Mononuclear cell (primary cell): ENCODE data around the gene ABCA7. TPM values are rescaled to one million over a fixed set of nuclear protein-coding genes. Genes with fewer than 3 reads are reported as not detected.

ENCODE experiments used
- H3K27me3 ChIP-seq: 2 replicates; pipeline ENCODE4 v1.6.0; 2011; ENCODE audit warnings: low read length, control low read depth; ENCODE audit not compliant: insufficient read depth
- H3K4me1 ChIP-seq: 2 replicates; pipeline ENCODE4 v1.5.1; 2011; ENCODE audit warnings: mild to moderate bottlenecking, low read length, control low read depth; ENCODE audit not compliant: insufficient read depth
- H3K4me3 ChIP-seq: 2 replicates; pipeline ENCODE4 v1.5.1; 2011; ENCODE audit warnings: mild to moderate bottlenecking, low read length, moderate library complexity
- H3K9me3 ChIP-seq: 2 replicates; pipeline ENCODE4 v1.5.1; 2011; ENCODE audit warnings: low read depth, mild to moderate bottlenecking, control low read depth, low read length
- total RNA-seq: library from RNA; depleted of rRNA; stranded (reverse); fragments of >200 nt; gene quantifications from one replicate; pipeline ENCODE4 v1.2.3, GENCODE V29; 2012

The ABCA7 gene
- total RNA-seq, 1 donor: 28.2 TPM

DNA sequence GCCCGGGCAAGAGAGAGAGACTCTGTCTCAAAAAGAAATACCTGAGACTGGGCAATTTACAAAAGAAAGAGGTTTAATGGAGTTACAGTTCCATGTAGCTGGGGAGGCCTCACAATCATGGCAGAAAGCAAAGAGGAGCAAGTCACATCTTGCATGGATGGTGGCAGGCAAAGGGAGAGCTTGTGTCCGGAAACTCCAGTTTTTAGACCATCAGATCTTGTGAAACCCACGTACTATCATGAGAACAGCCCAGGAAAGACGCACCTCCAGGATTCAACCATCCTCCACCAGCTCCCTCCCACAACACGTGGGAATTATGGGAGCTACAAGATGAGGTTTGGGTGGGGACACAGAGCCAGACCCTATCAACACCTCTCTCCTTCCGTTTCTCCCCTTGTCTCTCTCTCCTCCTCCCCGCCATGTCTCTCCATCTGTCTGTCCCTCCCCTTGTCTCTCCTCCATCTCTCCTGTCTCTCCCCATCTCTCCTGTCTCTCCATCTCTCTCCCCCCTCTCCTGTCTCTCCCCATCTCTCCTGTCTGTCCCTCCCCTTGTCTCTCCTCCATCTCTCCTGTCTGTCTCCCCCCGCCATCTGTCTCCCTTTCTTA, 45.2 kb downstream of the ABCA7 start:
- Histone ChIP-seq H3K27me3 (no peaks in the 10 kb centered on the region), H3K4me1 (peaks cover 87% of the 10 kb centered on the region), H3K9me3 (no peaks in the 10 kb centered on the region), H3K4me3 (no peak overlapping the region)

DNA sequence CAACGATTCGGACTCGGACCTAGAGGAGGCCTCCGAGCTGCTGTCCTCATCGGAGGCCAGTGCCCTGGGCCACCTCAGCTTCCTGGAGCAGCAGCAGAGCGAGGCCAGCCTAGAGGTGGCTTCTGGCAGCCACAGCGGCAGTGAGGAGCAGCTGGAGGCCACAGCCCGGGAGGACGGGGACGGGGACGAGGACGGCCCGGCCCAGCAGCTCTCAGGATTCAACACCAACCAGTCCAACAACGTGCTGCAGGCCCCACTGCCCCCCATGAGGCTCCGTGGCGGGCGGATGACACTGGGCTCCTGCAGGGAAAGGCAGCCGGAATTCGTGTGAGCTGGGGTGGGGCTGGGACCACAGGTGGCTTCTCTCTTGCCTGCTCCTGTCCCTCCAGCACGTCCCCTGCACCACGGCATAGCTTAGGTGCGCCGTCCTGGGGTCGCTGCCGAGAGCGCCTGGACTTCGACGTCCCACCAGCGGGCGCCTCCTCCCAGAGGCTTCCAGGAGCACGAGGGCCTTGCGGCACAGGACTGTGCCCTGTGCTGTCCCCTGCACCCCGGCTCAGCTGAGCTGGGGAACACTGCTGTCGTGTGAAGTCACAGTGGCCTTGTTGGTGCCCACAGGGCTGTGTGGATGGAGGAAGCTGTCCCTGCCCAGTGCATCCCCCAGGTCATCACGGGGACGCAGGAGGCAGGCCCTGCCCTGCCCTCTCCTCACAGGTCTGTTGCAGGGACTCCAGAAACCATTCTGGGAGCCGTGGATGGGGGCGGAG, 46.0 kb downstream of the ABCA7 start:
- no peaks in the 10 kb centered on the region for H3K27me3 ChIP-seq
- peaks cover 84% of the 10 kb centered on the region for H3K4me1 ChIP-seq
- H3K4me3 ChIP-seq: no peak overlapping the region
- H3K9me3 ChIP-seq: no peaks in the 10 kb centered on the region

DNA sequence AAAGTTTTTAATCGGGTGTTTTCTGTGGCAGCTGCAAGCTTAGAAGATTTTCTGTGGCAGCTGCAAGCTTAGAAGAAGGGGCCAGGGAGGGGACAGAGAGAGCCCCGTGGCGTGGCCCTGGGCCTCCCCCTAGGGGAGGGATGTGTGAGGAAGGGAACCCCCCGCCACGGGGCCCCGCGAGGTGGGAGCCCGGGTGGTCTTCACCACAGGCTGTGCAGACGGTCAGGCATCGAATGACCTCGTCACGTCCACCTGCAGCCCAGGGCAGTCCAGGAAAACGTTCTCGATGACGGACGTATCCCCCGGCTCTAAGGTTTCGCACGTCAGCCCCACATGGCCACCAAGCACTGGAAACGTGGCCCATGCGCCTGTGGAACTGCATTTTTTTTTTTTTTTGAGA, 46.7 kb downstream of the ABCA7 start:
- Histone ChIP-seq H3K27me3 (no peaks in the 10 kb centered on the region), H3K4me1 (peaks cover 80% of the 10 kb centered on the region), H3K9me3 (no peaks in the 10 kb centered on the region), H3K4me3 (no peak overlapping the region)

DNA sequence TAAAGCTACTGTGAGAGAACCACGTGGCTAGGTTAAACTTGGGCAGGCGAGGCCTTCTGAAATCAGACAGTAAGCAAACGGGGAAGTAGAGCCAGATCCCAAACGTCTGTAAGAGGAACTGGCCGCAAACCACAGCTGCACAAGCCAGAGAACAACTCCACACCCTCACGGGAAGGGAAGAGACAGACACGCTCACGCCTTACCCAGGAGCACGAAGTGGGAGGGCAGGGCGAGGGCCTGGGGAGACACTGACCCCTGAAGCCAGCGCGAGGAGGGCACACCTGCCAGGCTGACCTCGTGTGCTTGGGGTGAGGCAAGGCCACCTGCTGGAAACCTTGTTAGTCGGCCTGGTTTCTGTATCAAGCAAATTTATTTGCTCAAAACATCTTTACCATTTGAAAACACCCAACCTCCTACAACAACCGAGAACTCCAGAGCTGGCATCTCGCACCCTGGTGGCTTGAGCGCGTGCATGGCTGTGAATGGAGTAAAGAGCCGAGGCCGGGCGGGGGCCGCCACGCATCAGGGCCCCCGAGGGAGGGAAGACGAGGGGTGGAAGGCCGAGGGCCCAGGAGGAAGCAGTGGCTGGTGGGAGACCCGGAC, 48.0 kb downstream of the ABCA7 start:
- H3K4me3 ChIP-seq: no peak overlapping the region
- no peaks in the 10 kb centered on the region for H3K9me3 ChIP-seq
- H3K27me3 ChIP-seq: no peaks in the 10 kb centered on the region
- H3K4me1 ChIP-seq: peaks cover 70% of the 10 kb centered on the region

DNA sequence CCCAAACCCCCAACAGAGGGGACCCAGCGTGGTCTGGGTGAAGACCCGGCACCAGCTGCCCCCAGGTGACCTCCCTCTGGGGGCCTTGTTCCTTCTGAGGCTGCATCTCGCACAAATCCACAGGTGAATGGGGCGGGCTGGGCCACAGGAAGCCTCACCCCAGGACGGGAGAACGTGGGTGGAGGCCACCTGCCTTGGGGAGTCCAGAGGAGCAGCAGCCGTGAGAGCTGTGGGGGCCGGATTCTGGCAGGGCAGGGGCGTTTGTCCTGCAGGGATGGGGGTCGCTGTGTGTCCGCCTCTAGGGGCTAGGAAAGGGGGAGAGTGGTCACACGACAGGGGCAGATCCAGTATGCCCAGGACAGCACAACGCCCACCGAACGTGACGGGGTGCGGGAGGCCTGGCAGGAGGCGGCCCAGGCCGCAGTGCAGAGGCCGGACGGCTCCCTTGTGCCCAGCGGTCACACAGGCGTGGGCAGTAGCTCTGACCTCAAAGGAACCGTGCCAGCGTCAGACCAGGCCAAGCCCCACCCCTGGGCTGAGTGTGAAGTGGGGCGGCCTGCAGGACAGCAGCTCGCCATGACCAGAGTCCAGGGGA, 48.6 kb downstream of the ABCA7 start:
- H3K27me3 ChIP-seq: no peaks in the 10 kb centered on the region

DNA sequence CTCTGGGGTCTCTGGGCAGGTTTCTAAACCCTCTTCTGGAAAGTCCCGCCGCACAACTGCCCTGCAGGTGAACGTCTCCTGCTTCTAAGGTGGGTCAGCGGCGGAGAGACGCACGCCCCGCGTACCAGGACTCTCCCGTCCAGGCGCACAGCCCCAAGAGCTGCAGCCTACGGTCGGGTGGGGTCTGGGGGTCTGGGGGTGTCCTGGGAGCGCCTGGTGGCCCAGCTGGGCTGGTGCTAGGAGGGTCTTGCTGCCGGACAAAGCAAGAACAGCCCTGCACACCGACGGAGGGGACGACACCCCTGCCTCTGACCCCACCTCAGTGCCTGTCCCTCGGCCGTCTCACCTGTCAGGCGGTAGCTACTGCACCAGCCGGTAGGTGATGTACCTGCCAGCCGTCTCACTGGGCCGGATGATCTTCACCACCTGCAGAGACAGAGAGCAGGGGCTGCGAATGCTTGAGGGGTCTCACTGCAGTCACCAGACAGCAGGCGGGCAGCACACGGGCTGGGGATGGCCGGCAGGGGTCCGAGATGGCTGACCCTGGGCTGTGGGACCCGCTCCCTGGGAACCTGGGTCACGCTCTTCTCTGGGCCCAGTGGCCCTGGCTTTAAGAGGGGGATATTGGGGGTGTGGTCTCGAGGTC, 49.3 kb downstream of the ABCA7 start:
- H3K4me3 ChIP-seq: no peak overlapping the region
- H3K4me1 ChIP-seq: peaks cover 71% of the 10 kb centered on the region
- H3K9me3 ChIP-seq: no peaks in the 10 kb centered on the region
- H3K27me3 ChIP-seq: no peaks in the 10 kb centered on the region

More for the DNA sequence above, 48.6 kb downstream of the ABCA7 start:
- H3K4me1 ChIP-seq: peaks cover 67% of the 10 kb centered on the region
- no peaks in the 10 kb centered on the region for H3K9me3 ChIP-seq
- no peak overlapping the region for H3K4me3 ChIP-seq

DNA sequence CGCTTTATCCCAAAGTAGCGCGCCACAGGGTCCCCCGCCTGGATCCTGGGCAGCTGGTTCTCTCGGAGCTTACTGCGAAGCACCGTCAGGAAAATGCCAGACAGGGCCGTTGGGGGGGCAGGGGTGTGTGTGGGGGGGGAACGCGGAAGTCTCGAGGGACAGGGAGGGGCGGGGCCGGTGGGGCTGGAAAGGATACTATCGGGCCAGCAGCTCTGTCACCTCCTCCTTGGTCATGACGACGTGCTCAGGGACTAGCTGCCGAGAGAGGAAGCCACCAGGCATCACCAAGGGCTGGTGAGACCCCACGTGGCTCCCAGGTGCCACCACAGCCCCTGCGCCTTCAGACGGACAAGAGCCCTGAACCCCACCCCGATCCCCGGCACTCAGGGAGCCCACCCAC, 50.0 kb downstream of the ABCA7 start:
- H3K4me3 ChIP-seq: no peak overlapping the region
- no peaks in the 10 kb centered on the region for H3K9me3 ChIP-seq
- peaks cover 69% of the 10 kb centered on the region for H3K4me1 ChIP-seq
- no peaks in the 10 kb centered on the region for H3K27me3 ChIP-seq

DNA sequence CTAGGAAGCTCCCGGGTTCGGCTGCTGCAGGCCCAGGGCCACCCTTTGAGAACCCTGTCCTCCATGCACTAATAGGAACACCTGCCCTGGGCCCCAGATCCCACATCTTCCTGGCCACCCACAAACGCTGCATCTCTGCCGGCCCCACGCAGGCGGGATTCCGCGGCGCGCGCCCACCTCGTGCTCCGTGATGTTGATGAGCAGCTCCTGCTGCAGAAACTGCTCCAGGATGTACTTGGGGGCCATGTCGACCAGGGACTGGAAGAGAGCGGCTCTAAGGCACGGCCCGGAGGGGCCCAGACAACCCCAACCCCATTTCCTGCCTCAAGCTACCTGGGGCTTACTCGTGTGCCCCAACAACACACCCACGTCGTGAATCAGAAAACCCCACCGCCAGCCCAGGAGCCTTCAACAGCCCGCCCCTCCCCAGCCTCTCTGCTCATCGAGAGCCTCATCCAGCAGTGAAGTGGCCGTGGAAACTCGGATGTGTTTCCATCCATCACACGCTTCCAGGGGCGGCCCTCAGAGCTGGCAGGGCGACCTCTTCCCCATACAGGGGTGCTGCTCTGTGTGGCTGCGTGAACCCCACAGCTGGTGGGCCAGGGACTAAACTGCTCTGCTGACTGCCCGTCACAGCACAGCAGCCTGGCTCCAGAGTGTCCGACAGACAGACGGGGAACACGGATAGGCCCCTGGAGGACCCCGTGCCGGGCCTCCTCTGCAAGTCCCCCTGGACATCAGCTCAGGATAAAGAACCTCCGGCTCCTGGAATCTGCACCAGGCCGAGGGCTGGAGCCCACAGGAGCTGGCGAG, 51.0 kb downstream of the ABCA7 start:
- H3K4me1 ChIP-seq: peaks cover 67% of the 10 kb centered on the region
- H3K27me3 ChIP-seq: no peaks in the 10 kb centered on the region
- no peak overlapping the region for H3K4me3 ChIP-seq
- H3K9me3 ChIP-seq: no peaks in the 10 kb centered on the region

DNA sequence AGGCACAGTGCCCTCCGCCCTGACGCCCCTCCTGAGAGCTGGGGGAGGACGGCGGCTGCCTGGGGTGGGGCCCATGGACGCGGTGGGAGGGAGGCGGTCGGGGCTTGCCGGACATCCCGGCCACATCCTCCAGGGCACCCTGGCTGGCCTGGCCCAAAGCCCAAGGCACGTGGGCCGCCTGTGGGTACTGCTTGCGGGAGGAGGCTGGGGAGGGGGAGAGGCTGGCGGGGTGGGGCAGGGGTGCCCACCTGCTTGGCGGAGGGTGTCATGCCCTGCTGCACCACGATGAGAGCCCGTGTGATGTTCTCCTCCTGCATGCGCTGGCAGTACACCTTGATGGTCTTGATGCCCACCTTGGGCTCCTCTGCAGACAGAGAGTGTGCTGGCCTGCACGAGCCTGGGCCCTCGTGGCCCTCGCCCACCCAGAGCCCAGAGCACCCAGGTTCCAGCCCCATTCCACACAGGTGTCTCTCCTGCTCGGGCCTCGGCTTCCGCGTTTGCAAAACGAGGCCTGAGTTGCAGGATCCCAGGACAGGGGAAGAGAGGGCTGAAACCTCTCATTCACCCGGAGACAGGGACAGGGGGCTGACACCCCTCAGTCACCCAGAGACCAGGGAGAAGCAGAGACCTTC, 51.8 kb downstream of the ABCA7 start:
- no peaks in the 10 kb centered on the region for H3K27me3 ChIP-seq
- H3K4me3 ChIP-seq: no peak overlapping the region
- peaks cover 67% of the 10 kb centered on the region for H3K4me1 ChIP-seq
- H3K9me3 ChIP-seq: no peaks in the 10 kb centered on the region

DNA sequence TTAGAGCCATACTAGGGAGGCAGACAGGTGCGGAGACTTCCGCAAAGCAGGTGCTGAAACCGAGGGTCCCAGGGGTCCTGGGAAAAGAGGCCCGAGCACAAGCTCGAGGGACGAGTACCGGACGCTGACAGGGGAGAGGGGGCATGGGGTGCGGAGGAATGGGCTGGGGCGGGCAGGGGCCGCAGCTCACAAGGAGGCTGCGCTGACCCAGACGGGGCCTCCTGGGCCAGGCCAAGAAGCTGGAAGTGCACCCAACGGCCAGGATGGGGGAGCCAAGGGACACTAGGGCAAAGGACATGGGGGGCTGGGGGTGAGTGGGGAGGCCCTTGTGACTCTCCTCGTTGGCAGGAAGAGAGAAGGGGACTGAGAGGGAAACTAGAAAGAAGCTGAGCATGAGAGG, 53.4 kb downstream of the ABCA7 start:
- H3K27me3 ChIP-seq: no peaks in the 10 kb centered on the region
- no peak overlapping the region for H3K4me3 ChIP-seq
- peaks cover 61% of the 10 kb centered on the region for H3K4me1 ChIP-seq
- no peaks in the 10 kb centered on the region for H3K9me3 ChIP-seq

DNA sequence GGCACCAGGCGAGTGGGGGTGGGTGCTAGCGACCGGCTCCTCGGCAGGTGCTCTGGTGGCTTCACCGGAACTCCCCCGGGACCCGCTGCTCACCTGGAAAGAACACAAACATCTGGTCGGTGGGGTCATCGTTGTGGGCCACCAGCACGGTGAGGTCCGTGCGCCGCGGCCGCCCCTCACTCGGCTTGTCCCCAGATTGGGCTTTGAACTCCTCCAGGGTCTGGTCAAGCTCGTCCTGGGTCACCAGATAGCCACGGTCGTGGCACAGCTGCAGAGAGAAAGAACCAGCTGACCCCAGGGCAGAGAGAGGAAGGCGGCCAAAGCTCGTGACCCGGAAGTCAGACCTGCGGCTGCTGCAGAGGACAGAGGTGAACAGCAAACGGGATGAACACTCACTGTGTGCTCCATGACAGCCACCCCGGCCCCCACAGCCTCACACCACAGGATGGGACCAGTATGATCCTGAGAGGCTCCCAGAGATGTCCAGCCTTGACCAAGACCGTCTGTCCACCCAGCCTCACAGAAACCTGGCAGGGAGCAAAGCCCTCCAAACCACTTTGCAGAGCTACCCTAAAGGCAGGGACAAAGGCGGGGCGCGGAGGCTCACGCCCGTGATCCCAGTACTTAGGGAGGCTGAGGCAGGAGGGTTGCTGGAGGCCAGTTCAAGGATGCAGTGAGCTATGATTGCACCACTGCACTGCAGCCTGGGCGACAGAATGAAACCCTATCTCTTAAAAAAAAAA, 54.1 kb downstream of the ABCA7 start:
- H3K9me3 ChIP-seq: no peaks in the 10 kb centered on the region
- peaks cover 61% of the 10 kb centered on the region for H3K4me1 ChIP-seq
- H3K4me3 ChIP-seq: peak overlapping the region; percentile 67
- no peaks in the 10 kb centered on the region for H3K27me3 ChIP-seq

DNA sequence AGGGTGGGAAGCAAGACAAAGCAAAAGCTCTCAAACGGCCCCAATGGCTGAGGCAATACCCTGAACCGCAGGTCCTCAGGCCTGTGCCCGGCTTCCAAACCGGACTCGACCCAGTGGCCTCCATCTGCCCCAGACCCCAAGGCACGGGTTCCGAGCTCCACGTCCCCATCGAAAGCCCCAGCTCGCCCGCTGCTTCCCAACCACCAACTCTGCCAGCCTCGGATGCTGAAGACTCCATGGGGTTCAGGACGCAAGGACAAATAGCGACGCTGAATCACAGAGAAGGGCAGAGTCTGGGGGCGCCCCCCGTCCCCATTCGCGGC, 54.7 kb downstream of the ABCA7 start:
- Histone ChIP-seq H3K4me1 (peaks cover 61% of the 10 kb centered on the region), H3K27me3 (no peaks in the 10 kb centered on the region), H3K9me3 (no peaks in the 10 kb centered on the region), H3K4me3 (peak overlapping the region; percentile 67)

DNA sequence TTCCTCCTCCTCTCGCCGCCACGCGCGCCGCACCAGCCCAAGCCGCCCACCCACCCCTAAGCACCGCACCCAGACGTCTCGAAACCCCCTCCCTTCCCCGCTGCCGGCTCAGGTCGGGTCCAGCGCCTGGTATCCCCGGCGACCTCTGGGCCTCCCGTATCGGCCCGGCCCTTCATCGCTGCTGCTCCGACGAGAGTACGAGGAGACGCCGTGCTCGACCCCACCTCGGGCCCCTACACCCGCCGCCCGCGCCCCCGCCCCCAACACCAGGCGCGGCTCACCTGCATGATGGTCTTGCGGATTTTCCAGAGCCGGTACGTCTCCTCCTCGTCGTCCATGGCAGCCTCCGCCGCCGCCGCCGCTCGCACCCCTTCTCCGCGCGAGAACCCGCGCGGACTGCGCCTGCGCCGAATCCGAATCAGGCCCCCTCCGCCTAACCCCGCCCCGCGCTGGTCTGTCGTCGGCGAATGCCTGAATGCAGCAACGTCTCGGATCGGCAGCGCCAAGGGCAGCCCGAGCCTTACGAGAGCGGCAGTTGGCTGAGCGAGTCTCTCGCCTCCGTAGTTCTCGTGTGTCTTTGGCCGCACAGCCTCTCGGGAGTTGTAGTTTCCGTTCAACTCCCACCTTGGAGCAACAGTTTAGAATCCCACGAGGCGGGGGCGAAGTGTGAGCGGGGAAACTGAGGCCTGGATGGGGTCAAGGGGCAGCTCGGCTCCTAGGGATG, 55.2 kb downstream of the ABCA7 start, which contains the start of gene POLR2E:
TSS of gene POLR2E (minus strand) at position 398 of the 724 bp plus-strand sequence. CDS start at position 338, 60 bp downstream.
- no peaks in the 10 kb centered on the region for H3K27me3 ChIP-seq
- H3K4me3 ChIP-seq: peak within 1 kb of the TSS; percentile 67
- H3K9me3 ChIP-seq: no peaks in the 10 kb centered on the region
- peaks cover 64% of the 10 kb centered on the region for H3K4me1 ChIP-seq
